ENCODE results near the gene SMYD3. TPM values are rescaled to one million over a fixed set of nuclear protein-coding genes. Genes with fewer than 3 reads are reported as not detected.

Gene SMYD3
- total RNA-seq, 1 donor from 2014 or later, result 29.2 TPM

DNA sequence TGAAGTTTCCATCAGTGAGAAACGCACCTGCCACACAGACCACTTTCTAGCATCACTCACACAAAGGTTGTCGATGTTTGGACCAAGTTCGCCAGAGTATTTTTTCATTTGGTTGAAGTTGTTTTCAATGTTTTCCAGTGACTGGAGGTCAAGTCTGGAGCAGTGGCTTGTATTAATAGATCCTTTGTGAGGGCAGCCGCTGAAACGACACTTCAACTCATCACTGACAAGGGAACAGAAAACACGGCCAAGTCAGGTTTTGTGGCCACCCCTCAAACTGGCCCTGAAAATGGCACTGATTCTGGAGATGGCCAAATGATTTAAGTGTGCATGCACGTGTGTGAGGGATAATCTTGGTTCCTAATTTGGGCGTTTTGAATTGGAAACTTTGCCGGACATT lies 675.6 kb downstream of the SMYD3 start:
- no peaks in the 10 kb centered on the region for H3K36me3 ChIP-seq (ENCODE audit: control insufficient read depth, insufficient read depth, low read length)
- H3K4me3 ChIP-seq (ENCODE audit: low read depth, low read length), result no peak overlapping the region
- no peaks in the 10 kb centered on the region for H3K27me3 ChIP-seq (ENCODE audit: control insufficient read depth, insufficient read depth, low read length)
- no peak for DNase-seq (ENCODE audit: low read depth)
- TF ChIP-seq, protein P1, sequence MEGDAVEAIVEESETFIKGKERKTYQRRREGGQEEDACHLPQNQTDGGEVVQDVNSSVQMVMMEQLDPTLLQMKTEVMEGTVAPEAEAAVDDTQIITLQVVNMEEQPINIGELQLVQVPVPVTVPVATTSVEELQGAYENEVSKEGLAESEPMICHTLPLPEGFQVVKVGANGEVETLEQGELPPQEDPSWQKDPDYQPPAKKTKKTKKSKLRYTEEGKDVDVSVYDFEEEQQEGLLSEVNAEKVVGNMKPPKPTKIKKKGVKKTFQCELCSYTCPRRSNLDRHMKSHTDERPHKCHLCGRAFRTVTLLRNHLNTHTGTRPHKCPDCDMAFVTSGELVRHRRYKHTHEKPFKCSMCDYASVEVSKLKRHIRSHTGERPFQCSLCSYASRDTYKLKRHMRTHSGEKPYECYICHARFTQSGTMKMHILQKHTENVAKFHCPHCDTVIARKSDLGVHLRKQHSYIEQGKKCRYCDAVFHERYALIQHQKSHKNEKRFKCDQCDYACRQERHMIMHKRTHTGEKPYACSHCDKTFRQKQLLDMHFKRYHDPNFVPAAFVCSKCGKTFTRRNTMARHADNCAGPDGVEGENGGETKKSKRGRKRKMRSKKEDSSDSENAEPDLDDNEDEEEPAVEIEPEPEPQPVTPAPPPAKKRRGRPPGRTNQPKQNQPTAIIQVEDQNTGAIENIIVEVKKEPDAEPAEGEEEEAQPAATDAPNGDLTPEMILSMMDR (IDR thresholded peaks at IDR 0.05; ENCODE audit: insufficient read depth, low read length, poor library complexity, severe bottlenecking), result no peak

DNA sequence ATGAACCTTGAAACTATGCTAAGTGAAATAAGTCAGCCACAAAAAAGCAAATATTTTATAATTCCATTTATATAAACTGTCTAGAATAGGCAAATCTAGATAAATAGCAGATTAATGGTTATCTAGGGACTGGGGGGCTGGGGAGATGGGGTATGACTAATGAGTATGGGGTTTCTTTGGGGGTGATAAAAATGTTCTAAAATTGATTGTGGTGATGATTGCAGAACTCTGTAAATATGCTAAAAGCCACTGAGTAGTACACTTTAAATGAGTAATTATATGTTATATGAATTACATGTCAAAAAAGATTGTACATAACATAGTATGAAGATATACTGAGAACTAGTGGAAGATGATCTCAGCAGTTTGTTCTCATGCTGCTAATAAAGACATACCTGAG lies 677.3 kb downstream of the SMYD3 start:
- TF ChIP-seq, protein P1 (IDR thresholded peaks at IDR 0.05; ENCODE audit: insufficient read depth, low read length, poor library complexity, severe bottlenecking), result no peak
- H3K4me3 ChIP-seq (ENCODE audit: low read depth, low read length), result no peak overlapping the region
- DNase-seq (ENCODE audit: low read depth), result no peak
- no peaks in the 10 kb centered on the region for H3K36me3 ChIP-seq (ENCODE audit: control insufficient read depth, insufficient read depth, low read length)
- no peaks in the 10 kb centered on the region for H3K27me3 ChIP-seq (ENCODE audit: control insufficient read depth, insufficient read depth, low read length)

DNA sequence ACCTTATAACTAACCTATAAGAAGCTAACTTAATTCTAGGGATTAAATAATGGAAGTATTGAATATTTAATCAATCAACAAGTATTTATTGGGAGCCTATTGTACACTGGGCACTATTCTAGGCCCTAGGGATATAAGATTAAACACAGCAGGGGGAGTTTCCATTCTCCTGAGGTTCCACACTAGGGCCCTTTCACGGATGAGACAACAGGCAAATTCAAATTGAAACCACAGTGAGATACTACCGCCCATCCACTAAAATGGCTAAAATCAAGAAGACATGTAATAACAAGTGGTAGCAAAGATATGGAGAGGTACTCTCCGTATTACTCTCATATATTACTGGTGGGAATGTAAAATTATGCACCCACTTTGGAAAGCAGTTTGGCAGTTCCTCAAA lies 677.9 kb downstream of the SMYD3 start:
- Histone ChIP-seq H3K4me3 (ENCODE audit: low read depth, low read length) (no peak overlapping the region), H3K27me3 (ENCODE audit: control insufficient read depth, insufficient read depth, low read length) (no peaks in the 10 kb centered on the region), H3K36me3 (ENCODE audit: control insufficient read depth, insufficient read depth, low read length) (no peaks in the 10 kb centered on the region)
- TF ChIP-seq, protein P1 (IDR thresholded peaks at IDR 0.05; ENCODE audit: insufficient read depth, low read length, poor library complexity, severe bottlenecking), result no peak
- DNase-seq (ENCODE audit: low read depth), result no peak

DNA sequence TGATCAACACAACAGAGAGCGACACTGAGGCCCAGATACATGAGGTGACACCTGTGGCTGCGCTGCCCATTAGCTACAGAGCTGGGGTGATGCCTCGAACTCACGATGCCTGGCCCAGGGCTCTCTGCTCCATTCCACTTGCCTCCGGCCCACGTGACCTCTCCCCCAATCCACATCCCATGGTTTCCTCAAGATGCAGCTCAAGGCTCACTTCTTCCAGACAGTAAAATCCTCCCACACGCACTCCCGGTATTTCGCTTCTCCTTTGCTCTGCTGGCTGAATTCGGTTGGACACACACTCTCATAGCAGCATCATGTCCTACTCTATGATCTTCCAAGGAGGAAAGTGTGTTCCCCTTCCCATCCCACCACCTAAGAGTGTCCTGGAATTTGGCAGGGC lies 679.8 kb downstream of the SMYD3 start:
- TF ChIP-seq, protein P1 (IDR thresholded peaks at IDR 0.05; ENCODE audit: insufficient read depth, low read length, poor library complexity, severe bottlenecking), result no peak
- DNase-seq (ENCODE audit: low read depth), result no peak
- no peak overlapping the region for H3K4me3 ChIP-seq (ENCODE audit: low read depth, low read length)
- no peaks in the 10 kb centered on the region for H3K36me3 ChIP-seq (ENCODE audit: control insufficient read depth, insufficient read depth, low read length)
- no peaks in the 10 kb centered on the region for H3K27me3 ChIP-seq (ENCODE audit: control insufficient read depth, insufficient read depth, low read length)

DNA sequence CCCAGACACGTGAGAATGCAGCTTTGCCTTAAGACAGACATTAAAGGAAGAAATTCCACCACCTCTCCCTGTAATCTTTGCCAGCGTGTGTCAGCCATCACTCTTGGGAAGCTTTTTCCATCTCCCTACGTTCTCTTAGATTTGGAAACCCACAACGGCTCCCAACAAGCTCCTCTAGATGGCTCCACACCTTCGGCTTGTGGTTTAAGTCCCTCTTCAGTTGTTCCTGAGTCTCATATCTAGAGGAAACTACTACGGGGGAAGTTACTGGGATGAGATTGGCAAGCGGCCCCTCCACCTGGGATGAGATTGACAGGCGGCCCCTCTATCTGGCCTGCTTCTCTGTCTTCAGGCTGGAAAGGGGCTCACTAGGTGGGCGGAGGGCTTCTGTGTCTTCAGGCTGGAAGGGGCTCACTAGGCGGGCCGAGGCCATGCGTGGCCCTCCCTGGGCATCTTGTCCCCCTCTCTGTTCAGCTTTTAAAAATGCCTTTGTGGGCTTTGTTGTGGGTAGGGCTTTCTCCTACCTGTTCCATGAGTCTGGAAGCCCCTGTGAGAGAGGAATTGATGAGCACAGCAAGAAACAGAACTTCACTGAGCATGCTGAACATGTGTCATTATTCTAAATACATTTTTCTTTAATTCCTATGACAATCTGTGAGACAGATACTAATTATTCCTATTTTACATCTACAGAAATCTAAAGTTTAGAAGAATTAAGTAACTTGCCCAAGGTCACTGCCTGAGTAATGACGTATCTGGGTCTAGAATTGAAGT lies 681.8 kb downstream of the SMYD3 start:
- H3K27me3 ChIP-seq (ENCODE audit: control insufficient read depth, insufficient read depth, low read length), result no peaks in the 10 kb centered on the region
- H3K36me3 ChIP-seq (ENCODE audit: control insufficient read depth, insufficient read depth, low read length), result no peaks in the 10 kb centered on the region
- H3K4me3 ChIP-seq (ENCODE audit: low read depth, low read length), result no peak overlapping the region
- DNase-seq (ENCODE audit: low read depth), result no peak
- TF ChIP-seq, protein P1 (IDR thresholded peaks at IDR 0.05; ENCODE audit: insufficient read depth, low read length, poor library complexity, severe bottlenecking), result no peak

Data from kidney epithelial cell (primary cell).